Mesendoderm (in vitro differentiated cells): Measurements from ENCODE around the gene TEX51.

ENCODE experiments used
- DNase-seq: peaks from one replicate; pipeline ENCODE4 v3.0.0; 2013
- H2AK5ac ChIP-seq: 2 replicates; pipeline ENCODE4 v1.6.1; 2013; ENCODE audit warnings: low read length, inconsistent platforms
- H2BK120ac ChIP-seq: 2 replicates; pipeline ENCODE4 v1.6.1; 2013; ENCODE audit warnings: low read depth, mild to moderate bottlenecking, low read length, moderate library complexity, mixed read lengths
- H2BK15ac ChIP-seq: replicated peaks from 2 replicates; pipeline ENCODE4 v1.6.1; 2013; ENCODE audit warnings: low read depth, mild to moderate bottlenecking, moderate library complexity
- H2BK5ac ChIP-seq: 2 replicates; pipeline ENCODE4 v1.6.1; 2013; ENCODE audit warnings: low read length, inconsistent platforms
- H3K18ac ChIP-seq: 2 replicates; pipeline ENCODE4 v1.6.1; 2013; ENCODE audit warnings: mild to moderate bottlenecking, low read length, mixed read lengths
- H3K23ac ChIP-seq: one replicate; pipeline ENCODE4 v1.6.1; 2013; ENCODE audit warnings: low read length
- H3K27ac ChIP-seq: 2 replicates; pipeline ENCODE4 v1.5.1; 2013; ENCODE audit warnings: low read depth, mild to moderate bottlenecking, inconsistent platforms, low read length, moderate library complexity
- H3K27me3 ChIP-seq: 2 replicates; pipeline ENCODE4 v1.6.1; 2013; ENCODE audit warnings: low read length, control low read depth, mild to moderate bottlenecking, inconsistent platforms; ENCODE audit not compliant: insufficient read depth, poor library complexity
- H3K36me3 ChIP-seq: 2 replicates; pipeline ENCODE4 v1.6.1; 2013; ENCODE audit warnings: low read length, inconsistent platforms; ENCODE audit not compliant: control insufficient read depth, insufficient read depth
- H3K4ac ChIP-seq: one replicate; pipeline ENCODE4 v1.6.1; 2013; ENCODE audit warnings: low read depth, mild to moderate bottlenecking, low read length, moderate library complexity
- H3K4me1 ChIP-seq: 2 replicates; pipeline ENCODE4 v1.6.1; 2013; ENCODE audit warnings: low read depth, low read length, inconsistent platforms; ENCODE audit not compliant: control insufficient read depth
- H3K4me2 ChIP-seq: 2 replicates; pipeline ENCODE4 v1.6.1; 2013; ENCODE audit warnings: low read length
- H3K4me3 ChIP-seq: 2 replicates; pipeline ENCODE4 v1.5.1; 2013; ENCODE audit warnings: mild to moderate bottlenecking, low read length
- H3K56ac ChIP-seq: one replicate; pipeline ENCODE4 v1.6.1; 2013; ENCODE audit warnings: low read length
- H3K79me1 ChIP-seq: 2 replicates; pipeline ENCODE4 v1.6.1; 2013; ENCODE audit warnings: low read length, inconsistent platforms
- H3K79me2 ChIP-seq: 2 replicates; pipeline ENCODE4 v1.6.1; 2013; ENCODE audit warnings: mild to moderate bottlenecking, low read length; ENCODE audit not compliant: control insufficient read depth, insufficient read depth
- H3K9ac ChIP-seq: 2 replicates; pipeline ENCODE4 v1.6.1; 2013; ENCODE audit warnings: low read length, inconsistent platforms
- H4K5ac ChIP-seq: one replicate; pipeline ENCODE4 v1.6.1; 2013; ENCODE audit warnings: low read length
- H4K8ac ChIP-seq: one replicate; pipeline ENCODE4 v1.6.1; 2013; ENCODE audit warnings: low read depth, mild to moderate bottlenecking, control low read depth, low read length, moderate library complexity
- WGBS: extraction: QIAGEN DNeasy Blood & Tissue Kit; methylation state at CpG from one replicate; pipeline ENCODE4 v1.1.7; 2013; ENCODE audit warnings: low lambda C conversion rate, missing lambda C conversion rate; ENCODE audit not compliant: insufficient coverage; ENCODE audit errors: extremely low coverage; 5-methylcytosine and 5-hydroxymethylcytosine counted together

The TEX51 gene

GRCh38 chr2:126950504-126950903 lies 51.8 kb downstream of the TEX51 start:
- Histone ChIP-seq H3K4me3 (no peak overlapping the region), H2BK15ac (no peak overlapping the region), H2BK120ac (no peak overlapping the region), H3K36me3 (no peaks in the 10 kb centered on the region), H4K5ac (no peak overlapping the region), H3K4ac (no peak overlapping the region), H3K56ac (no peak overlapping the region), H2BK5ac (no peak overlapping the region), H3K9ac (no peak overlapping the region), H4K8ac (no peak overlapping the region), H3K4me1 (peaks cover 2% of the 10 kb centered on the region), H3K27me3 (no peaks in the 10 kb centered on the region), H3K4me2 (no peak overlapping the region), H3K27ac (no peak overlapping the region), H2AK5ac (no peak overlapping the region), H3K23ac (no peak overlapping the region), H3K79me1 (no peaks in the 10 kb centered on the region), H3K18ac (no peak overlapping the region), H3K79me2 (no peaks in the 10 kb centered on the region)
- WGBS = no CpG with 5 or more reads among the region's 3 CpGs
- no peak for DNase-seq
